HG02884 (cell line): ENCODE data around the gene OR10R2.

Experiments used
- ATAC-seq: cut with Tn5 transposase; IDR thresholded peaks from one replicate; pipeline ENCODE4 v1.9.1; 2021; ENCODE audit warnings: mild to moderate bottlenecking, moderate library complexity; ENCODE audit not compliant: unreplicated experiment

Gene OR10R2

DNA sequence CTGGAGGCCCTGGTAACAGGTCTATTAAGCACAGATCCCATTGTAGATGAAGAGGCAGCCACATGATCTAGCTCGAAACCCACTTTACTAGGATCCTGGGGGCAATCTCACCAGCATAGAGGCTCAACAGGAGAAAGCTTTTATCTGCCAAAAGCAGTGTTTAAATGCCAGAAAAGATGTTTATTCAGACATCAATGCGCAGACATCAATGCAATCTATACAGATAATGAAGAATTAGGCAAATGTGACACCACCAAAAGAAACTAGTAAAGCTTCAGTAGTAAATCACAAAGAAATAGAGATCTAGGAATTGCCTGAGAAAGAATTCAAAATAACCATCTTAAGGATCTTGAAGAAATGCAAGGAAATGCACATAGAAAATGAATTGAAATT lies 49.6 kb downstream of the OR10R2 start:
- ATAC-seq = no peak

DNA sequence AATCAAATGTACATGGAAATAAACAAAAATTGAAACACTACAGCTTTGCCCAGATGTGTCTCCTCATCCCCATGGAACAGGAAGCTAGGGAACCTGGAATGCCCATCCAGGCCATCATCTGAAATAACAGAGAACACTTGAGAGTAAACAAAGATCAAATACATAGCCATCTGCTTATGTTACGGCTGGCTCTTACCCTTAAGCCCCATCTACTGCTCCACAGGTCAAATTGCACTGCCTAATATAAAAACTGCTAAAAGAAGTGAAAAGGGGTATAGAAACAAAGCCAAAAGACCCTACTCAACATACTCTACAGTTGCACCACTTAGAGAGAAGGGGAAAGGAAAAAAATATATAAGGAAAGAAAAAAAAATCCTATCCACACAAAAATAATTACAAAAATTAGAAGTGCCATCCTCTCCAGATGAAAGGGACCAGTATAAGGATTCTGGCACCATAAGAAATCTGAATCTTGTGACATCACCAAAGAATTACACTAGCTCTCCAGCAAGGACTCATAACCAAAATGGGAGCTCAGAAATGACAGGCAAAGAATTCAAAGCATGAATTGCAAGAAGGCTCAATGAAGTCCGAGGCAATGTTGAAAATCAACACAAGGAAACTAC lies 55.3 kb downstream of the OR10R2 start:
- no peak for ATAC-seq
